CD4-positive, alpha-beta T cell treated with Interferon gamma for 1 hour (primary cell): ENCODE measurements around the gene GNA12.

Experiments used
- DNase-seq: peaks from one replicate; pipeline ENCODE4 v3.0.0-alpha.2; 2020

GNA12 gene

GRCh38 chr7:2814946-2815874 is 28.9 kb downstream of the GNA12 start:
- DNase-seq: no peak

GRCh38 chr7:2814186-2814945 is 29.7 kb downstream of the GNA12 start:
- DNase-seq: no peak

GRCh38 chr7:2813350-2814185 is 30.5 kb downstream of the GNA12 start:
- DNase-seq: no peak

- DNase-seq: no peak
Observed at GRCh38 chr7:2812831-2813230, 31.3 kb downstream of the GNA12 start.

GRCh38 chr7:2812114-2812487 is 32.0 kb downstream of the GNA12 start:
- DNase-seq: no peak

- DNase-seq: no peak
Observed at GRCh38 chr7:2811476-2812113, 32.5 kb downstream of the GNA12 start.

GRCh38 chr7:2810682-2811415 is 33.3 kb downstream of the GNA12 start:
- DNase-seq: no peak

GRCh38 chr7:2809903-2810625 is 34.0 kb downstream of the GNA12 start:
- no peak for DNase-seq

GRCh38 chr7:2808891-2809665 is 35.0 kb downstream of the GNA12 start:
- peak; percentile 8 for DNase-seq

GRCh38 chr7:2807845-2808772 is 36.0 kb downstream of the GNA12 start:
- DNase-seq: no peak

GRCh38 chr7:2807460-2807844 is 36.7 kb downstream of the GNA12 start:
- no peak for DNase-seq

- DNase-seq: no peak
Observed at GRCh38 chr7:2806571-2806970, 37.5 kb downstream of the GNA12 start.

- DNase-seq: no peak
Observed at GRCh38 chr7:2805213-2805944, 38.7 kb downstream of the GNA12 start.

- no peak for DNase-seq
Observed at GRCh38 chr7:2804227-2804763, 39.8 kb downstream of the GNA12 start.

GRCh38 chr7:2803755-2804154 is 40.4 kb downstream of the GNA12 start:
- no peak for DNase-seq

GRCh38 chr7:2803342-2803692 is 40.8 kb downstream of the GNA12 start:
- no peak for DNase-seq

- no peak for DNase-seq
Observed at GRCh38 chr7:2802504-2803341, 41.4 kb downstream of the GNA12 start.
